ENCODE data around the gene MCF2L2. TPM values are rescaled to one million over a fixed set of nuclear protein-coding genes. Genes with fewer than 3 reads are reported as not detected.

Gene MCF2L2
- total and polyA plus RNA-seq, 9 of the 15 experiments (the other 6 are each of a cell fraction or from before 2014, with no cell fraction given), result 0.56 to 4.2 (median 3.0) TPM

DNA sequence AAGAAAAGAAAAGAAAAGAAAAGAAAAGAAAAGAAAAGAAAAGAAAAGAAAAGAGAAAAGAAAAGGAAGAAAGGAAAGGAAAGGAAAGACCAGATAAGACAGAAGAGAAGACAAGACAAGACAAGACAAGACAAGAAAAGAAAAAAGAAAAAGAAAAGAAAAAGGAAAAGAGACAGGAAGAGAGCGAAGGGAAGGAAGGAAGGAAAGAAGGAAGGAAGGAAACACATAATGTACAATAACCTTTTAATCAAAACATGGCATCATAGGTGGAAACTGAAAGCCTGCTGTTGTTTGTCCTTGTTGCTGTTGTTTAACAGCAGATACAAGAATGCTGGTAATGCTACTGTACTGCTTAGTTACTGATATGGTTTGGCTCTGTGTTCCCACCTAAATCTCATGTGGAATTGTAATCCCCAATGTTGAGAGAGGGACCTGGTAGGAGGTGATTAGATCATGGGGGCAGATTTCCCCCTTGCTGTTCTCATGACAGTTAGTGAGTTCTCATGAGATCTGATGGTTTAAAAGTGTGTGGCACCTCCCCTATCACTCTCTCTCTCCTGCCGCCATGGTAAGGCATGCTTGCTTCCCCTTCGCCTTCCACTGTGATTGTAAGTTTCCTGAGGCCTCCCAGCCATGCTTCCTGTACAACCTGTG lies 67.3 kb downstream of the MCF2L2 start (continued):
- TF ChIP-seq, protein P1, sequence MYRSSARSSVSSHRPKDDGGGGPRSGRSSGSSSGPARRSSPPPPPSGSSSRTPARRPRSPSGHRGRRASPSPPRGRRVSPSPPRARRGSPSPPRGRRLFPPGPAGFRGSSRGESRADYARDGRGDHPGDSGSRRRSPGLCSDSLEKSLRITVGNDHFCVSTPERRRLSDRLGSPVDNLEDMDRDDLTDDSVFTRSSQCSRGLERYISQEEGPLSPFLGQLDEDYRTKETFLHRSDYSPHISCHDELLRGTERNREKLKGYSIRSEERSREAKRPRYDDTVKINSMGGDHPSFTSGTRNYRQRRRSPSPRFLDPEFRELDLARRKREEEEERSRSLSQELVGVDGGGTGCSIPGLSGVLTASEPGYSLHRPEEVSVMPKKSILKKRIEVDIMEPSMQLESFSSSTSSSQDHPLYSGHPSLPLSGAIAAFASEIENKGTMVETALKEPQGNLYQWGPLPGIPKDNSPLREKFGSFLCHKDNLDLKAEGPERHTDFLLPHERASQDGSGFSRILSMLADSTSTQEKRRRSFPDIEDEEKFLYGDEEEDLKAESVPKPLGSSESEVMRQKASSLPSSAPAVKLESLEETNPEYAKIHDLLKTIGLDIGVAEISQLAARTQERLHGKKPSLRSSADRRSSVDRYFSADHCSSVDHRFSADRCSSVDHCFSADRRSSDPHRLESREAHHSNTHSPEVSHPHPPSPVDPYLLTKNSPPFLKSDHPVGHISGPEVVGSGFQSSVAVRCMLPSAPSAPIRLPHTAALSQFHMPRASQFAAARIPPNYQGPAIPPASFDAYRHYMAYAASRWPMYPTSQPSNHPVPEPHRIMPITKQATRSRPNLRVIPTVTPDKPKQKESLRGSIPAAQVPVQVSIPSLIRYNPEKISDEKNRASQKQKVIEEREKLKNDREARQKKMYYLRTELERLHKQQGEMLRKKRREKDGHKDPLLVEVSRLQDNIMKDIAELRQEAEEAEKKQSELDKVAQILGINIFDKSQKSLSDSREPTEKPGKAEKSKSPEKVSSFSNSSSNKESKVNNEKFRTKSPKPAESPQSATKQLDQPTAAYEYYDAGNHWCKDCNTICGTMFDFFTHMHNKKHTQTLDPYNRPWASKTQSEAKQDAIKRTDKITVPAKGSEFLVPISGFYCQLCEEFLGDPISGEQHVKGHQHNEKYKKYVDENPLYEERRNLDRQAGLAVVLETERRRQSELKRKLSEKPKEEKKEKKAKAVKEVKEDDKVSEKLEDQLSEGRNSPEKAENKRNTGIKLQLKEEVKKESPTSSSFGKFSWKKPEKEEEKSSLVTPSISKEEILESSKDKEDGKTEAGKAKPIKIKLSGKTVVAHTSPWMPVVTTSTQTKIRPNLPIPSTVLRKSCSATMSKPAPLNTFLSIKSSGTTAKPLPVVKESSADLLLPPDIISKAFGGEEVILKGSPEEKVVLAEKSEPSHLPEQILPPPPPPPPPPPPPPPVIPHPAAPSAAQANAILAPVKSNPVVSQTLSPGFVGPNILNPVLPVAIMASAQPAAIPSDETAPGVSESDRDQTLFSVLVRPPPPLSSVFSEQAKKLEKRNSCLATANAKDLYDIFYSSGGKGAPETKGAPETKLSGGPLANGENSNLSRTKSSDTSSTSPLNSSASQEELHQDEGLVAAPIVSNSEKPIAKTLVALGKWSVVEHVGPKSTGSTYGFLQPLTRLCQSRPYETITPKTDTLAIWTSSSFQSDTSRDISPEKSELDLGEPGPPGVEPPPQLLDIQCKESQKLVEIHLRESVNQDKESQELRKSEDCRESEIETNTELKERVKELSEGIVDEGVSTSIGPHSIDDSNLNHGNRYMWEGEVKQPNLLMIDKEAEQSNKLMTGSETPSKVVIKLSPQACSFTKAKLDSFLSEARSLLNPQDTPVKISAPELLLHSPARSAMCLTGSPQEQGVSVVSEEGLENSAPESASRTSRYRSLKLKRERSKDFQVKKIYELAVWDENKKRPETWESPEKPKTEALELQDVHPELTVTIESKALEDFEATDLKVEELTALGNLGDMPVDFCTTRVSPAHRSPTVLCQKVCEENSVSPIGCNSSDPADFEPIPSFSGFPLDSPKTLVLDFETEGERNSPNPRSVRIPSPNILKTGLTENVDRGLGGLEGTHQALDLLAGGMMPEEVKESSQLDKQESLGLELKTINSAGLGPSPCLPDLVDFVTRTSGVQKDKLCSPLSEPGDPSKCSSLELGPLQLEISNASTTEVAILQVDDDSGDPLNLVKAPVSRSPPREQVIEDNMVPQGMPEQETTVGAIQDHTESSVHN (IDR thresholded peaks at IDR 0.05; ENCODE audit: borderline replicate concordance in 1 of 2, low read depth in 1 of 2), result 0 out of 4 replicates have a peak, but pooled peaks of 1 of the 2 experiments have one; percentile 2
- TF ChIP-seq FOXM1 (IDR thresholded peaks at IDR 0.05; ENCODE audit: low read depth) (peak; percentile 88), FOXM1 (CRISPR knock-in tag; IDR thresholded peaks at IDR 0.05; ENCODE audit: low read depth) (no peak), PTTG1 (tag; IDR thresholded peaks at IDR 0.05; ENCODE audit: low read depth) (no peak), EP300 (IDR thresholded peaks at IDR 0.05; ENCODE audit: low read length) (peak; percentile 91), TEAD1 (CRISPR knock-in tag; IDR thresholded peaks at IDR 0.05) (no peak), TFAM (CRISPR knock-in tag; conservative IDR thresholded peaks at IDR 0.05) (no peak), ZNF23 (CRISPR knock-in tag; IDR thresholded peaks at IDR 0.05) (no peak), ZFP30 (CRISPR knock-in tag; IDR thresholded peaks at IDR 0.05; ENCODE audit: borderline replicate concordance) (no peak), TBP (optimal IDR thresholded peaks at IDR 0.05; ENCODE audit: low read depth, low read length) (no peak), ZNF274 (IDR thresholded peaks at IDR 0.05; ENCODE audit: borderline replicate concordance, low read depth, low read length) (no peak), RB1 (IDR thresholded peaks at IDR 0.05; ENCODE audit: low read depth) (no peak), ZNF75A (CRISPR knock-in tag; IDR thresholded peaks at IDR 0.05) (no peak)
